ENCODE results near the gene AKTIP.
A peak's percentile ranks its signal among the peaks of the same experiment; 100 is the strongest.
"Not testable (repeated sequence)": the region's sequence is repeated elsewhere in the genome, so short reads cannot be mapped to it uniquely, and the experiment has no call there.

AKTIP gene

DNA sequence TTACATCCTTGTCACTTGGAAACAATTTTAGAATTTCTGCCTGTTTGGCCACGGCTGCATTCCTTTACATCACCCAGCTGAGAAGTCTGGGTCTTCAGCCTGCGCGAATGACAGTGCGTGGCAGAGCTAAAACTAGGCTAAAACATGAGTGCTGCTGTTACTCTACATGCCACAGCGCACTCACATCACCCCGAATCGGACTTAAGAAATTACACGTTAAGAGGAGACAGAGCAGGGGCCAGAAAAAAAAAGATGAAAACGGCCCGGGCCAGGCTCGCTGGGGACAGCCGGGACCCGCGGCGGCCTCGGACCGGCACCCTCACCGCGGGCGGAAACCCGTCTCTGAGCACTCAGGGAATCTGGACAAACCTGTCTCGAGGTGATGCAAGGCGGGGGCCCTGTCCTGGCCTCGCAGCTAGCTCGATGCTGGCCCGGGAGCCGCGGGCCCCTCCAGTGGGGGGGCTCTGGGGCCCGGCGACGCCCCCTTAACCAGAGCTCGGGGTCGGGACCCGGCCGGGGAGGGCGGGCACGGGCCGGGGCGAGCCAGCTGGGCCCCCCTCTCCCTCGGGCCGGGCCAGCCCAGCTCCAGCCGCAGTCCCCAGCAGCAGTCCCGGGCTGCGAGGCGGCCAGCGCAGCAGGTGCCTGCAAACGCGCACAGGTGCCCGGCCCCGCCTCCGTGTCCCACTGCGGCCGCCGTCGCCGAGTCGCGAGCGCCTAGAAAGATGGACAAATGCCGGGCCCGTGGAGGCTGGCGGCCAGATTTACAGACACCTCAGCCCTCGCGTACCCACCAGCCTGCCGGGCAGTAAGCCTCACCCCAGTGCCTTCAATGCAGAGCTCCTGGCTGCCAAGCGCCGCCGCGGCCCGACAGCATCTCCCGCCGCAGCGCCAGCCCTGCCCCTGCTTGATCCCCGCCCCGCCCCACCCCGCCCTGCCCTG, at the start of gene AKTIP:
Gene AKTIP, minus strand, starts transcription at position 879 of the 939 bp plus-strand sequence. CDS start 2,950 bp downstream, outside the sequence.
- no peak for DNase-seq (ENCODE audit: low read depth)

DNA sequence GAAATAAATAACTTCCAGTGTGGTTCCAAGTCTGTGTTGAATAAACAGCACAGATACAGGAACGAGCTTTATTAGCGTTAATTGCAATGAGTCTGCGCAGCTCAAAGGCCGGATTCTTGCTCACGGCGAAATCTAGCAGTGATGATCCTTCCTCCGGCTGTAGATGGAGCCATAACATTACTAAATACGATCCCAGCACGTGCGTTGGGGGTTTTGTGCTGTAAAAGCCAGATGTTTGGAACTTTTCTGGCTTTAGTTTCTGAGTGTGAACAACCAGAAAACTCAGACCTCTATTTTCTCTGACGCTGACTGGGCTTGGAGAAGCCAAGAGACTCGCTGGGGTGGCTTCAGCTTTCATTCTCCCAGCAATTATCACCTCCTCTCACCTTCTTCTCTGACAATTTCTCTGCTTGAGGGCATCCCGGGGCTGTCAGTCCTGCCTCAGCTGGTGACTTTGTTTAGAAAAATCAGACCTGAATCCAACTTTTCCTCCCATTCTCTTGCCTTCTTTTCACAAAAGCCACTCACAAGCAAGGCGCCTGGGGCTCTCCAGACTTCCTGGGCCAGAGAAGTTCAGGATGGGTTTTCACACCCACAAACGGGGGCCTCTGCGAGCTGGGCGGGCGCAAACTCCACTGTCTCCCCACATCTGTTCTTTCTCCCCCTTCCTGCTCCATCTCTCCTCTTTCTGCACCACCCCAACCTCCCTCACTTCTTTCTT, 47.1 kb upstream of the AKTIP start:
- DNase-seq (ENCODE audit: low read depth), result peak; percentile 4

DNA sequence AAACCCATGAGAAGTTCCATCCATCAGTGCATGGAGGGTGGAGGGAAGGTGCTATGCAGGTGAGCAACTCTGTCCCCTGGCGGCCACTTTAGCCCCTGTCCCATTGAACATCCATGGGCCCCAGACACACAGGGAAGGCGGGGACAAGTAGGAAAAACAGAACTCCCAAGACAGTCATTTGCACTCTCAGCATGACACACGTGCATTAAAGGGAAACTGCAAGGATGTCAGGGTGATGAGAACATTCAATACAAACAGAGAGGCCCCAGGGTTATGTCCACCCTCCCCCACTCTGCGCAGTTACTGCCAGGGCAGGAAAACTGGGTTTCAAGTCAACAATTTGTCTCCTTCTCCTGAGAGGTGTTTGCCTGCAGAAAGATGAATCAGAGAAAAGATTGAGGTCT, 44.0 kb upstream of the AKTIP start:
- no peak for DNase-seq (ENCODE audit: low read depth)

DNA sequence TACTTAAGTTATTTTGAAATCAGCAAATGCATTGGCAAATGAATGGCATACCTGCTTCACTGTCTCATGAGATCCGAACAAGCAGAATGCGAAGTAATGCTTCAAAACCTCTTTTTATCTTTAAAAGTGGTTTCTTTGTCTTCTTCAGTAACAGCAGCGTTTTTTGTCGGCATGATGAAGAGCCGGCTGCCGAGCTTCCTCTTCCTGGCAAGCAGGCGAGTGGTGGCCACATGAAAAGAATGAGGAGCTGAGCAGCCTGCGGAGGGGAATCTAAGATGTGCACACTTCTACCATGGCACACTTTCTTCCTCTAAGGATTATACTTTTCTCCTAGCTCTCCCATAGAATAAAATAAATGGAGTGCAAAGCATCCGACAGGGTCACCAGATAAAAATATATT, 42.4 kb upstream of the AKTIP start:
- peak; percentile 24 for DNase-seq (ENCODE audit: low read depth)

DNA sequence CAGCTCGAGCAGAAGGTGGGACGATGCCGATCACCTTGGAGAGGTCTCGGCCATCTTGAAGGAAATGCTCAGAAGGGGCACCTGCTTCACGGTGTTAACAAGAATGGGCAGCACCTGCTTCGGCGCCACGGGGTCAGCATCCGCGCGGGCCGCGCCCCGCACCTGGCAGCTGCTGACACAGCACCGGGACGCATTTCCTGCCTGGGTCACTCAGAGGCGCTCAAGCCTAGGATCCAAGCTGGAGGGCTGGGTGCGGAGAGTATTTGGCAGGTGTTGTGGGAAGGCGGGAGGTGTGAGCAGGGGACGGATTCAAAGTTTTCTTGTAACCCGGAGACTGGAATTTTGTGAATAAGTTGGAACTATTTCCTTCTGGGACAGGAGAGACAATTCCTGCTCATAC, 39.3 kb upstream of the AKTIP start:
- DNase-seq (ENCODE audit: low read depth), result no peak

DNA sequence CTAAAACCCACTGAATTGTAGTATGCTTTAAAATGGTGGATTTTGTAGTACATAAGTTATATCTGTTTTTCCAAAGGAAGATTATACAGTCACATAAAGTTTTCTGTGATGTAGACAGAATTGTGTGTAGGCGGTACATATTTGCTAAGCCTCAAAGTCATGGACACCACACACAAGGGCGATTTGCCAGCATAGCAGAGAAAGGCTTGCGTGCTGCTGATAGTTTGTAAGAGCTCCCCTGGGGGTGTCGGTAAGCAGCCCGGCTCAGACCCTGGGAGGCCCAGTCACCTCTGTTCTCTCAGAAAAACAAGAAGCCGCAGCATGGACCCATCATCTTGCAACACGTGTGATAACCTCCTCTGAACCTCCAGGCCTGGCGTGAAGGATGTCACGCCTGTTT, 38.3 kb upstream of the AKTIP start:
- no peak for DNase-seq (ENCODE audit: low read depth)

DNA sequence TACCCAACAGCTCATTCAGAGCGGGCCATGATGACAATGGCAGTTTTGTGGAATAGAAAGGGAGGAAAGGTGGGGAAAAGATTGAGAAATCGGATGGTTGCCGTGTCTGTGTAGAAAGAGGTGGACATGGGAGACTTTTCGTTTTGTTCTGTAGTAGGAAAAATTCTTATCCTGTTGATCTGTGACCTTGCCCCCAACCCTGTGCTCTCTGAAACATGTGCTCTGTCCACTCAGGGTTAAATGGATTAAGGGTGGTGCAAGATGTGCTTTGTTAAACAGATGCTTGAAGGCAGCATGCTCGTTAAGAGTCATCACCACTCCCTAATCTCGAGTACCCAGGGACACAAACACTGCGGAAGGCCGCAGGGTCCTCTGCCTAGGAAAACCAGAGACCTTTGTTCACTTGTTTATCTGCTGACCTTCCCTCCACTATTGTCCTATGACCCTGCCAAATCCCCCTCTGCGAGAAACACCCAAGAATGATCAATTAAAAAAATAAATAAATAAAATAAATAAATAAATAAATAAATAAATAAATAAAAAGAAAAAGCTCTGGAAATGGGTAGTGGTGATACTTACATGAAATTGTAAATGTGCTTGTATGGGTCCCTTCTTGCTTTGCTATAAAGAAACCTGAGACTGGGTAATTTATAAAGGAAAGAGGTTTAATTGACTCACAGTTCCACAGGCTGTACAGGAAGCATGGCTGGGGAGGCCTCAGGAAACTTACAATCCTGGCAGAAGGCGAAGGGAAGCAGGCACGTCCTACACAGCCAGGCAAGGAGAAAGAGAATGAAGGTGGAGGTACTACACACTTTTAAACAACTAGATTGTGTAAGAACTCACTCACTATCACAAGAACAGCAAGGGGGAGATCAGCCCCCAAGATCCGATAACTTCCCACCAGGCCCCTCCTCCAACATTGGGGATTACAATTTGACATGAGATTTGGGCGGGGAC, 37.0 kb upstream of the AKTIP start:
- not testable (repeated sequence) for DNase-seq (ENCODE audit: low read depth)

DNA sequence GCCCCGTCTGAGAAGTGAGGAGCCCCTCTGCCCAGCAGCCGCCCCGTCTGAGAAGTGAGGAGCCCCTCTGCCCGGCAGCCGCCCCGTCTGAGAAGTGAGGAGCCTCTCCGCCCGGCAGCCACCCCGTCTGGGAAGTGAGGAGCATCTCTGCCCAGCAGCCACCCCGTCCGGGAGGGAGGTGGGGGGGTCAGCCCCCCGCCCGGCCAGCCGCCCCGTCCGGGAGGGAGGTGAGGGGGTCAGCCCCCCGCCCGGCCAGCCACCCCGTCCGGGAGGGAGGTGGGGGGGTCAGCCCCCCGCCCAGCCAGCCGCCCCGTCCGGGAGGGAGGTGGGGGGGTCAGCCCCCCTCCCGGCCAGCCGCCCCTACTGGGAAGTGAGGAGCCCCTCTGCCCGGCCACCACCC, 36.3 kb upstream of the AKTIP start:
- DNase-seq (ENCODE audit: low read depth), result not testable (repeated sequence)

DNA sequence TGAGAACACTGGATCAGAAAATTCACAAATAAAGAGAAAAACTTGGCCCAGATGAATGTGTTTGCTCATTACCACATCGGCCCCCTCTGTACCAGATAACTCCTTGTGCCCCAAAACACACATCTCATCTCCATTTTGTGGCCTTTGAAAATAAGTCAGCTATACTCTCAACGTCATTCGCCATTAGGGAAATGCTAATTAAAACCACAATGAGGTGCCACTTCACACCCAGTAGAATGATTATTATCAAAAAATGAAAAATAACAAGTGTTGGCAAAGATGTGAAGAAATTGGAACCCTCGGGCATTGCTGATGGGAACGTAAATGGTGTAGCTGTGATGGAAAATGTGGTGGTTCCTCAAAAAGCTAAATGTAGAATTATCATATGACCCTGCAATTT, 34.6 kb upstream of the AKTIP start:
- no peak for DNase-seq (ENCODE audit: low read depth)

DNA sequence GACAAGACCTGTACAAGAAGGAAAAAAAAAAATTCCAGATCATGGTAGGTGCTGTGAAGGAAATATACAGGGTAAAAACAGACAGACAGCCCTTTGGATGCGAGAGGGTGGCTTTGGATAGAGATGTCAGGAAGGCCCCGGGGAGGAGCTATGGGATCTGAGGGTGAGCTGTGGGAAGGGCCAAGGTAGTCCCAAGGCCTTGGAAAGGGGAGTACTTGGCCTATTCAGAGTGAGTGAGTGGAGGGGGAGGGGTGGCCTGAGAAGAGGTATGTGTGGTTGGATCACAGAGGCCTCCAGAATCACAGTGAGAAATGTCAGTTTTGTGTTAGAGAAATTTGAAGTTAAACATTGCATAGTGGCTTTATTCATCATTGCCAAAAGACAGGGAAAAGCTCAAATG, 31.2 kb upstream of the AKTIP start:
- DNase-seq (ENCODE audit: low read depth), result no peak

DNA sequence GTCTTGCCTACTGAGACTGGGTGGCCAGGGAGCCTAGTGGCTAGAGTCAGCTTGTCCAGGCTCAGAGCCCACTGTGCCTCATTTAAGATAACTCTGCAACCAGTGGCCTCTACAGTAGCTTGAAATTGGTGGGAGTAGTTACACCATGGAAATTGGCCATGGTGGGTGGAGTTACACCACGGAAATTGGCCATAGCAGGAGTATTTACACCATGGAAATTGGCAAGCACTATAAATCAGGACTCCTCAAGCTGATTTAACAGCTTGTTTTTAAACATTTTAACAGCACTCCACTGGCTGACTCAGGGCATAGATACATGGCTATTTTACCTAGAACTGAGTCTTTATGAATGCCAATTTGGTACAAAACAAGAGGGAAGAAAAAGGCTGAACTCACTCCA, 27.7 kb upstream of the AKTIP start:
- DNase-seq (ENCODE audit: low read depth), result no peak

DNA sequence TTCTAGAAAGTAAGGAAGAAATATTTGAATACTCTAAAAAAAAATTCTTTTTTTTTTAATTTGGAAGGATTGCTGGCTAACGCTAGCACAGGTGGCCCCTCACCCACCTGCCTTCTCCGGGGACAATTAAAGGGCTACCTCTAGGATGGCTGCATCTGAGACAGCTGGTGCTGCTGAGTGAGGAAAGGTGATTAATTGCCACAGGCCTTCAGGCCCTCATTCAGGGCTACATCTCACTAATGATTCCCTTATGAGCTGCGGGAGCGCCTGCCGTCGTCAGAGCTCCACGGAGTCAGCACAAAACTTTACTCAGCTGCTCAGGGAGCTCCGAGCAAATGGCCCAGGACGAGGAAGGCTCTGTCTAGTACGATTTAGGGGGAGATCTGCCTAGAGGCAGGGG, 27.0 kb upstream of the AKTIP start:
- no peak for DNase-seq (ENCODE audit: low read depth)

DNA sequence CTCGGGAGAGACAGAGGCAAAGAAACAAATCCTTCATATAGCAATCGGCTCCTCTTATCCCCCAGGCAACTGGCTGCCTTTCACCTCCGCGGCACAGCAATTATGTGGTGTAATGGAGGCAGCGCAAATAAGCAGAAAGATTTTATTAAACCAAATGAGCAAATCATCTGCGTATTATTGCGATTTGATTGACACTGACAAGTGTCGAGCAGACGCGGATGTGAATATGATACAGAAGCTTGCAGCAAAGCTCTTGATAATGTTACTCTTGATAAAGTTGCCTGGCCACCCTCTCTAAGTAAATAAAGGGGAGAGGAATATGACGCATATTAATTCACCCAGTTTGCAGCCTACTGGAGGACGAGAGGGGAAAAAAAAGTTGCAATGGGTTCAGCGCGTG, 26.5 kb upstream of the AKTIP start:
- DNase-seq (ENCODE audit: low read depth), result no peak

DNA sequence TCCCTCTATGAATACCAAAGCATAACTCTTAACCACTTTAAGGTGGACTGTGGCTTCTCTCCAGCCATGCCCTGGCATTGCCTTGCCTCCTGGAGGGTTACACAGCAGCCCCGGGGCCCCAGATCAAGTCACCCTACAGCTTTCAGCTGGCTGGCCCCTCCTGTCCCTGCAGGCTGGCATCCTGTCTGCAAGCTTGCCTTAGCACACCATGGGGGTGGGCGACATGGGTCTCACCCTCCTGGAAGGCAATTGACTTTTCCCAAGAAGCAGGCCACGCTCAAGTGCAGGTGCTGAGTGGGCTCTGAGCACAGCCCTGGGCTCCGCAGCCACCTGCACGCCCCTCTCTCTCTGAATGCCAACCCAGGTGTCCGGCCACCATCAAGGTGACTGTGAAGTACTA, 25.8 kb upstream of the AKTIP start:
- no peak for DNase-seq (ENCODE audit: low read depth)

DNA sequence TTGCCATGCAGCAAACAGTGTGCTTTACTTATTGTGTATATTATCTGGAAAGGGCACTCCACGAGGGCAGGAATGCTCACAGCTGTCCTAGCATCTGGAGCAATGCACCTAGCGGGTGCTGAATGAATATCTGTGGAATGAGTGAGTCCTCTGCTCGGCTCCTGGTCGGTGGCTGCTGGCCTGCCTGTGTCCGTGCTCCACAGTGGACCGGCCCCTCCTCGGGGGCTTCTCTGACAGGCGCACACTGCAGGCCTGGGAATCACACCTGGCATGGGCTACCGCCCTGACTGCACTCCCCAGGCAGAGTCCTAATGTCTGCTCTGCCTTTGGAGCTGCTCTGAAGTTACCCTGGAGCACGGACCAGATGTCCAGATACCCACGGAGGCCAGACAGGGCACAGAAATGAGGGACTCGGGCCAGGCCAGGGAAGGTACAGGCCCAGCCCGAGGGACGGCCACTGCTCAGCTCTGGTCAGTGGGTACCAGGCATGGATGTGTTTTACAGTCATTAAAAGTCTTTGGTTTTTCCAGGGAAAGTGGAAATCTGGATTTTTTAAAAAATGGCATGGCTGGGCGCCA, 21.1 kb upstream of the AKTIP start:
- no peak for DNase-seq (ENCODE audit: low read depth)

DNA sequence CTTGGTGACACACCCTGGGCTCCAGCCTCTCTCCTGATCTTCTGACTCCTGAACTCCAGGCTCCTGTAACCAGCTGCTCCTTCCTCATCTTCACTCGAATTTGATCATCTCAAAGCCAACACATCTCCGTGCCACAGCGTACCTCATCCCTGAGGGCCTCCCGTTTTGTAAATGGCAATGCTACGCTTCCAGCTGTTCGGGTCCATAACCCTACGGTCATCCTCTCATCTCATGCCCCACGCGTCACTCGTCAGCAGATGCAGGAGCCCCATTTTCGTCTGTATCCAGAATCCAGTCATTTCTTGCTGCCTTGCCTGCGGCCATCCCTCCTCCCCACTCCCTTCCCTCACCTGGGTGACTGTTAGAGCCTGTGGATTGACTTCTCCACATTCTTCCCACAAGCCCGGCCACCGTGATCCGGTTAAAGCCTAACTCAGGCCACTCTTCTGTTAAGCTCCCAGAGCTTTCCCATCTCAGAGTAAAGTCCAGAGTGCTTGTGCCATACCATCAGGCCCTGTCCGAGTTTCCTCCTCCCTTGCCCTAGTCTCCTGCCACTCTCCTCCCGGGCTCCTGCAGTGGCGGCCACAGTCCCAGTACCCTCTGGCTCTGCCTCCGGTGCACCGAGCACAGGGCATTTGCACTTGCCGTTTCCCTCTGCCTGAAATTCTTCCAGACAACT, 20.3 kb upstream of the AKTIP start:
- DNase-seq (ENCODE audit: low read depth), result no peak

DNA sequence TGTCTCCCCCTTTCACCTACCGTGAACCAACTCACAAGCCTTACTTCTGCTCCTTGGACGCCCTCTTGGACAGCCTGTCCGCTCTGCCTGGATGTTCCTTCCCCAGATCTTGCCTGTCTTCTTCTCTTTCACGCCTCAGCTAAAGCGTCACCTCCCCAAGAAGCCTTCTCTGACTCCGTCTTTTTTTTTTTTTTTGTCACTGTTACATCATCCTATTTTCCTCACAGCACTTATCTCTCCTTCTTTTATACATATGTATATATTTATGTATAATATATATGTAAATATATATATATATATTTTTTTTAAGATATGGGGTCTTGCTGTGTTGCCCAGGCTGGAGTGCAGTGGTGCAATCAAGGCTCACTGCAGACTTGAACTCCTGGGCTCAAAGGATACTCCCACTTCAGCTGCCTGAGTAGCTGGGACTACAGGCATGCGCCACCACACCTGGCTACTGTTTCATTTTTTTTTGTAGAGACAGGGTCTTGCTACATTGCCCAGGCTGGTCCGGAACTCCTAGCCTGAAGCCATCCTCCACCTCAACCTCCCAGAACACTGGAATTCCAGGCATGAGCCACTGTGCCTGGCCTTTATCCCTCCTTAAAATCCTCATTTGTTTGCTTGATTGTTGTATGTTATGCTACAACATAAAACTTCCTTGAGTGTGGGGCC, 16.5 kb upstream of the AKTIP start:
- DNase-seq (ENCODE audit: low read depth), result no peak

DNA sequence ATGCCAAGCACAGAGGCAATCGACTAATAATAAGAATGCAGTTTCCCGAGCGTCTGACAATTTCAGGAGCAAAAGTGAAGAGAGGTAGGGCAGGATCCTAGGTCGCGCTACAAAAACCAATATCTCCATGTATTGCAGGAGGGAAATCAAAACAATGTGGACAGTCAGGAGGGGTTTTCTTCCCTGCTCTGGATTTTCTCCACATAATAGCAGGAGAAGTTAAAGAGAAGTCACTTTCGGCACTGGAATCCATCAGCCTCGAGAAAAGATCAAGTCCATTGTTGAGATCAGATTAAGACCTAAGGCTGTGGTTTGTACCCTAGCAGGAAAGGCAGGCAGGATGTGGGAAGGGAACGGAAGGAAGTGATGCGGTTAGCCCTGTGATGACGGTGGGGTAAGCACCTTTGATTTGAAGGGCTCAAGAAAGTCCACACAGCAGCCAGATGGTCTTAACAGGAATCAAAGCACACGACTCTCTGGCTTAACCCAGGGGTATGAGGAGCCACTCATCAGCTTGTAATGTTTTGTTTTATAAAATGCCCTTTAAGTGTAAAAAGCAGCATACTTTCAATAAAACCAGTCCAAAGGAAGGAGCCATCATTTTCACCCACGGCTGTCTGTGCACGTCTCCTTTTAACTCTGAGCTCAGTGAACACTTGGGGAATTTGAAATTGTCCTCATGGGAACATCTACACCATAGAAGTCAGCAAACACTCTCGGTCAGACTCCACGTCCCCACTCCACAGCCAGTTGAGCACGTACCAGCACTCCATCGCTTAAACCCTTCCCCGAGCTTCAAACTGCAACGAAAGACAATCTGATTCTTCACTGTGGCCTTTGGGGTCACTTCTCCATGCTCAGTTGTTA, 15.8 kb upstream of the AKTIP start:
- peak; percentile 62 for DNase-seq (ENCODE audit: low read depth)

DNA sequence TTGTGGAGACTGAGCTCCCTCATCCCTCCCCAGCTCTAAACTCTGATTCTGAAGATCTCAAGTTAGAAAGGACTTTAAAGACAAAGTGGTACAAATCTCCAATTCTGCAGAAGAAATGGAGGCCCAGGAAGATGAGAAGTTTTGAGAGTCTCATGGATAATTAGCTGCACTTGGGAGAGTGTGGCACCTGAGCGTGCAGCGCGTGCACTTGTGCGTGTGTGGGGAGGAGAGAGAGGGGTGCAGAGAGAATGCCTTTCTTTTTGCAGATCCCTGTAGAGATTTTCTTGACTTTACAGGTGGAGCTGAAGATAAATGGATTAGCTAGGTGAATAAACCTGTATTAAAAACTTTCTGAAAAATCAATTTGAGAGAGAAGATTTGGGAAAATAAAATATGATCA, 14.8 kb upstream of the AKTIP start:
- no peak for DNase-seq (ENCODE audit: low read depth)

DNA sequence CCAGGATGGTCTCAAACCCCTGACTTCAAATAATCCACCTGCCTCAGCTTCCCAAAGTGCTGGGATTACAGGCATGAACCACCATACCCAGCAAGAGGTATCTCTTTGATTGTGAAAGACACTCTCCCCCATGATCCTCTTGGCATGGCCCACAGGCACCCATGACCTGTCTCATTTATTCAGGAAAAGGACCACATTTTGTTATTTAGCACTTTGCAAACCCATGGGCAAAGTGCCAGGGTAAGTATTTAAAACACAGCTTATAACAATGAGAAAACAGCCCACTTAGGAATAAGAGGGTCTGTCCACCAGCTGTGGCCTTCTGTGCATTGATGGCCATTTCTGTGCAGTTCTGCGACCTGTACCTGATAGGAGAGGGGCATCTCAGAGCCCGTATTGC, 12.8 kb upstream of the AKTIP start:
- DNase-seq (ENCODE audit: low read depth), result no peak
